Measurements from ENCODE around the gene ZNF276. TPM values are rescaled to one million over a fixed set of nuclear protein-coding genes. Genes with fewer than 3 reads are reported as not detected.
"Not testable (repeated sequence)": the region's sequence is repeated elsewhere in the genome, so short reads cannot be mapped to it uniquely, and the experiment has no call there.

Gene ZNF276
- total RNA-seq, 1 donor from 2014 or later = 21.6 TPM

DNA sequence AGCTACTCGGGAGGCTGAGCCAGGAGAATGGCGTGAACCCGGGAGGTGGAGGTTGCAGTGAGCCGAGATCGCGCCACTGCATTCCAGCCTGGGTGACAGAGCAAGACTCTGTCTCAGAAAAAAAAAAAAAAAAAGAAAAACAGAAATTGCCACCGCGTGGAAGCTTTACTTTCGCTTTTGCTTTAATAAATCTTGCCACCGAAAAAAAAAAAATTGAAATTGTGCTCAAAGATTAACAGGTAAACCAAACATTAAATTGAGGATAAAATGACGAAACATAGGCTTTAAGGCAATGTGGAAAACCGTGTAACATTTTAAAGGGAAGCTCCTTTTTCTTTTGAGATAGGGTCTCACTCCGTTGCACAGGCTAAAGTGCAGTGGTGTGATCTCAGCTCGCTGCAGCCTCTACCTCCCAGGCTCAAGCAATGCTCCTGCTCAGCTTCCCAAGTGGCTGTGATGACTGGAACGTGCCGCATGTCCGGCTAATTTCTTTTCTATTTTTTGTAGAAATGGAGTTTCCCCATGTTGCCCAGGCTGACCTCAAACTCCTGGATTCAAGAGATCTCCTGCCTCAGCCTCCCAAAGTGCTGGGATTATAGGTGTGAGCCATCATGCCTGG, 40.1 kb downstream of the ZNF276 start:
- TF ChIP-seq, protein P1, sequence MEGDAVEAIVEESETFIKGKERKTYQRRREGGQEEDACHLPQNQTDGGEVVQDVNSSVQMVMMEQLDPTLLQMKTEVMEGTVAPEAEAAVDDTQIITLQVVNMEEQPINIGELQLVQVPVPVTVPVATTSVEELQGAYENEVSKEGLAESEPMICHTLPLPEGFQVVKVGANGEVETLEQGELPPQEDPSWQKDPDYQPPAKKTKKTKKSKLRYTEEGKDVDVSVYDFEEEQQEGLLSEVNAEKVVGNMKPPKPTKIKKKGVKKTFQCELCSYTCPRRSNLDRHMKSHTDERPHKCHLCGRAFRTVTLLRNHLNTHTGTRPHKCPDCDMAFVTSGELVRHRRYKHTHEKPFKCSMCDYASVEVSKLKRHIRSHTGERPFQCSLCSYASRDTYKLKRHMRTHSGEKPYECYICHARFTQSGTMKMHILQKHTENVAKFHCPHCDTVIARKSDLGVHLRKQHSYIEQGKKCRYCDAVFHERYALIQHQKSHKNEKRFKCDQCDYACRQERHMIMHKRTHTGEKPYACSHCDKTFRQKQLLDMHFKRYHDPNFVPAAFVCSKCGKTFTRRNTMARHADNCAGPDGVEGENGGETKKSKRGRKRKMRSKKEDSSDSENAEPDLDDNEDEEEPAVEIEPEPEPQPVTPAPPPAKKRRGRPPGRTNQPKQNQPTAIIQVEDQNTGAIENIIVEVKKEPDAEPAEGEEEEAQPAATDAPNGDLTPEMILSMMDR (conservative IDR thresholded peaks at IDR 0.05; ENCODE audit: low read depth, low read length) = no peak
- no peak for DNase-seq (ENCODE audit: low read depth)
- peak overlapping the region; percentile 44 for H3K4me3 ChIP-seq (ENCODE audit: low read depth, low read length)

DNA sequence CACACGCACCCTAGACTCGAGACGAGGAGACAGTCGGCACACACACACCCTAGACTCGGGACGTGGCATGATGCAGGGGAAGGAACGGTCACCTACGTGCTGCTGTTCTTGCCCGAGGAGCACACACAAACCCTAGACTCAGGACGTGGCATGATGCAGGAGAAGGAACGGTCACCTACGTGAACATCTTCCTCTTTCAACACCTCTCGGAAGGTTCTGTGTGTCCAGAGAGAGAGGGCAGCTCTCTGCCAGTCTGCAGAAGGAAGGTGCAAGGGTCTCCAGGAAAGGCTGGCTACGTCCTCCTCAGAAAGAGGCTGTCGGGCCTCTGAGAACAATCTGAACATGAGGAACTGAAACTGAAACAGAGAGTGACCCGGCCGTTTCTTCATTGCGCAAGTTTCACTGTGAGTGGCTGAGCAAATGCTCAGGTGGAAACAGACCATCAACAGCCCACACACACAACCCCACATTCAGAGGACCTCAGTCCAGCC, 43.4 kb downstream of the ZNF276 start:
- DNase-seq (ENCODE audit: low read depth) = no peak
- H3K4me3 ChIP-seq (ENCODE audit: low read depth, low read length) = peak overlapping the region; percentile 20
- TF ChIP-seq, protein P1 (conservative IDR thresholded peaks at IDR 0.05; ENCODE audit: low read depth, low read length) = no peak

DNA sequence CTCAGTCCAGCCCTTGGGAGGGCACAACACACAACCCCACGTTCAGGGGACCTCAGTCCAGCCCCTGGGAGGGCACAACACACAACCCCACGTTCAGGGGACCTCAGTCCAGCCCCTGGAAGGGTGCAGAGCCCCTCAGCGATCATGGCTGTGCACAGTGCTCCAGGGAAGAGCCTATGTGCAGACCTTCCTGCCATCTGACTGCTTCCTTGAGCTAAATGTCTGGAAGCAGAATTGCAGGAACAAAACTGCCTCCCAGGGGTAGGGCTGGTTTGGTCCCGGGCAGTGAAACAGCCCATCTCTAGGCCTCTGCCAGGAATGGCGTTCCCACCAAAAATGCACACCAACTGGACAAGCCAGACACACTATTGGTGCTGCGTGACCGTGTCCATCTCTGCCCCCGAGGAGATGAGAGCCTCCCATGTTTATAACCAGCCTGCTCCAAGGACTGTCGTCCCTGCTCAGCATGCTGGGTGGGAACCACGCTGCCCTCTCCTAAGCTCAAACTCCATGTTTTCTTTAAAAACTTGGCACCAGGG, 44.0 kb downstream of the ZNF276 start:
- TF ChIP-seq, protein P1 (conservative IDR thresholded peaks at IDR 0.05; ENCODE audit: low read depth, low read length) = no peak
- no peak for DNase-seq (ENCODE audit: low read depth)

DNA sequence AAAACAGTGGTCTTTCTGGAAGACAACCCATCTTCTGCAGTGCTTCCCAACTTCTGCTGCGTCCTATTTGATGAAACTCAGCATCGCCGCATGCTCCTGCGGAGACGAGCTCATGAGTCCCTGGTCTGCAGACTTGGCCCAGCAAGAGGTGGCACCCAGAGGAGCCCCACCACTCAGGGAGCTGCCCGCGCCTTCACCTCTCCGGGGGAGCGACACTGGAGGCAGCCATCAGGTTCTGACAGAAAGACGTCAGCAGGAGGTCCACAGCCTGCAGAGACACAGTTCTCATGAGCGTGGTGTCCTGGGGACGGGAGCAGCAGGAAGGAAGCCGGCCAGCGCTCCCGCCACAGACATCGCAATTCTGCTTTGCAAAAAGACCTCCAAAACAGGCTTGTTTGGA, 49.0 kb downstream of the ZNF276 start:
- no peak for DNase-seq (ENCODE audit: low read depth)
- TF ChIP-seq, protein P1 (conservative IDR thresholded peaks at IDR 0.05; ENCODE audit: low read depth, low read length) = no peak
- no peak overlapping the region for H3K4me3 ChIP-seq (ENCODE audit: low read depth, low read length)

More for the DNA sequence above, 44.0 kb downstream of the ZNF276 start:
- H3K4me3 ChIP-seq (ENCODE audit: low read depth, low read length) = no peak overlapping the region

DNA sequence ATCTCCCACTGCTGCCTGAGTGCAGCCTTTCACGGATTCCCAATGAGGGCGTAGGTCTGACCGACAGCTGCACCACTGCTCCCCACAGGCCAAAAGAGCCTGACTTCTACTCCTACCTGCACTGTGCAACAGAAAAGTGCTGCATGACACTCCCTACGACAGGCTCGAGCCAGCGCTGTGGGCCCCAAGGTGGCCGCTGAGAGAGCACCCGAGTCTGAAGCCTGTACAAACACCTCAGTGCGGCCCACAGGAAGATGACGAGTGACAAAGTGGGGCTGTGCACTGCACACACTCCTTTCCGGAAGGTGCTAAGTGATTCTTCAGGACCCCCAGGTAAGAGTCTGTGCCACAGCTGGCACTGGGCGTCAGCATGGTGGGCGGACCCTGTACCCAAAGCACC, 53.9 kb downstream of the ZNF276 start:
- DNase-seq (ENCODE audit: low read depth) = no peak
- H3K4me3 ChIP-seq (ENCODE audit: low read depth, low read length) = no peak overlapping the region
- TF ChIP-seq, protein P1 (conservative IDR thresholded peaks at IDR 0.05; ENCODE audit: low read depth, low read length) = no peak

DNA sequence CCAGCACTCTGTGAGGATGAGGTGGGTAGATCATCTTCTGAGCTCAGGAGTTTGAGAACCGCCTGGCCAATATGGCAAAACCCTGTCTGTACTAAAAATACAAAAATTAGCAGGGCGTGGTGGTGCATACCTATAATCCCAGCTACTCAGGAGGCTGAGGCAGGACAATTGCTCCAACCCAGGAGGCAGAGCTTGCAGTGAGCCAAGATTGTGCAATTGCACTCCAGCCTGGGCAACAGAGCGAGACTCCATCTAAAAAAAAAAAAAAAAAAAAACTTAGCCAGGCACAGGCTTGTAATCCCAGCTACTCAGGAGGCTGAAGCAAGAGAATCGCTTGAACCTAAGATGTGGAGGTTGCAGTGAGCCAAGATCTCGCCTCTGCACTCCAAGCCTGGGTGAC, 56.9 kb downstream of the ZNF276 start:
- DNase-seq (ENCODE audit: low read depth); H3K4me3 ChIP-seq (ENCODE audit: low read depth, low read length): not testable (repeated sequence)

DNA sequence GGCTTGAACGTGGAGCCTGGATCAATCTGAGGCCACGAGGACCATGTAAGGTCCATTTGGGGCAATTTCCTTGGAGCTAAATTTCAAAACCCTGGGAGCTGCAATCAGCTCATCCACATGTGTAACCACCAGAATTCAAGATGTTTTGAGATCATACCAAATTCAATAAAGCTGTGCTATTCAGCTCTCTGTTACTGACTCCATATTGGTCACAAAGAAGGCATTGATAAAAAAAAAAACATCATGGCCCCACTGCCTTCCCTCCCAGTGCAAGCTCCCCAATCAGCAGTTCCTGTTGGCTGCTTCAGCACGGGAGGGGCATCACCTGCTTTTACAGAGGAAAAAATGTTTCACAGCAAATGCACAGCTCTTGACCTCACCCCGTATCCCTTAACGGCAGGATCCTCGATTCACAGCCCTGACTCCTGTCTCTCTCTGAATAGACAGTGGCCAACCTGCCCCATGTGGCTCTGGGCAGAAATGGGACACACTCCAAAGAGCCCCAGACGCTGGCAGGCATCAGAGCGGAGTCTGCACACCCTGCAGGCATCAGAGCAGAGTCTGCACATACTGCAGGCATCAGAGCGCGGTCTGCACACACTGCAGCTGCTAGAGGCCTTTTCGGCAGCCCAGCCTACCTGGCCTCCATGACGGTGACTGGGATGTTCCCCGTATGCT, 58.0 kb downstream of the ZNF276 start:
- TF ChIP-seq, protein P1 (conservative IDR thresholded peaks at IDR 0.05; ENCODE audit: low read depth, low read length) = no peak
- no peak for DNase-seq (ENCODE audit: low read depth)
- no peak overlapping the region for H3K4me3 ChIP-seq (ENCODE audit: low read depth, low read length)
